AG09309 (cell line): Measurements from ENCODE around the gene ZFR.
A peak's percentile ranks its signal among the peaks of the same experiment; 100 is the strongest.

Experiments used
- DNase-seq: peaks from one replicate; pipeline ENCODE4 v3.0.0-alpha.2; 2010; ENCODE audit warnings: low read depth
- H3K4me3 ChIP-seq: 2 replicates; pipeline ENCODE4 v1.5.1; 2011; ENCODE audit warnings: mild to moderate bottlenecking, low read depth, low read length, moderate library complexity; ENCODE audit not compliant: control insufficient read depth
- TF ChIP-seq, protein P1 (sequence below): IDR thresholded peaks from 2 replicates; pipeline ENCODE4 v1.5.1; 2011; ENCODE audit warnings: mild to moderate bottlenecking, low read depth, low read length, inconsistent platforms; ENCODE audit not compliant: insufficient read depth, control insufficient read depth; ENCODE audit errors: missing control alignments

The ZFR gene

DNA sequence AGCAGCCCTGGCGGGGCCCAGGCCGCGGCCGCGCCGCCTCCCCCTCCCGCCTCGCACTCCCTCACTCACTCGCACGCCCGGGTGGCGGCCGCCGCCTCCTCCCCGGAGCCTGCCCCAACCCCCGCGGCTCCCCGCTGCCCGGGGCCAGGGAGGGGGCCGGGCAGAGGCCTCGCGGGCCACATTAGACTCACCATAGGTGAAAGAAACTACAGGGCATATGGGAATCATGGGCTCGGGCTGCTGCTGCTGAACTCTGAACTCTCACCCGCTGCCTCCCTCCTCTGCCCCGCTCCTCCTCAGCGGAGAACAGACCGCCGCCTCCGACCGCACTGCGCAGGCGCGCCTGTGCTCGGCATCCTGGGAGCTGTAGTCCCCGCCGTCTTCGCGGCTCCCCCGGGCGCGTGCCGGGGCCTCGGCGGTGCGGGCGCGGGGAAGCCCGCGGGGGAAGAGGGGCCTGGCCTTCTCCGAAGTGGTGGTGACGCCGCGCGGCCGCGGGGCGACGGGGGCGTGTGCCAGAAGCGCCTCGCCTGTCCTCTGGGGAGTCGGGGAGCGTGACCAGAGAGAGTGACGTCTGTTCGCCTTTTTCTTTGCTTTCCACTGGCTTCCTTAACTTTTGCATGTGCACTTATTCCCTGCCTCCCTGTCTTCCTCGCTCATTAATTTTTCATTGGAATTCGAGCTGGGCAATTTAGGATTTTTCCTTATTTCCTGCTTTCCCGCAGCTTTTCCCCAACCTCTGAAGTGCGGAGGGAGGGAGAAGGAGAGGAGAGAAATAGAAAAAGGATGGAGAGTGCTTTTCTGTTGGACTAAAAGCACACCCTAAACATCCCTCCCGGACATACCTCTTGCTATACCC, at the start of gene ZFR:
ZFR (minus strand) TSS at position 310 of the 856 bp plus-strand sequence; CDS start at position 228, 82 bp downstream.
- peak; percentile 48 for DNase-seq
- TF ChIP-seq, protein P1, sequence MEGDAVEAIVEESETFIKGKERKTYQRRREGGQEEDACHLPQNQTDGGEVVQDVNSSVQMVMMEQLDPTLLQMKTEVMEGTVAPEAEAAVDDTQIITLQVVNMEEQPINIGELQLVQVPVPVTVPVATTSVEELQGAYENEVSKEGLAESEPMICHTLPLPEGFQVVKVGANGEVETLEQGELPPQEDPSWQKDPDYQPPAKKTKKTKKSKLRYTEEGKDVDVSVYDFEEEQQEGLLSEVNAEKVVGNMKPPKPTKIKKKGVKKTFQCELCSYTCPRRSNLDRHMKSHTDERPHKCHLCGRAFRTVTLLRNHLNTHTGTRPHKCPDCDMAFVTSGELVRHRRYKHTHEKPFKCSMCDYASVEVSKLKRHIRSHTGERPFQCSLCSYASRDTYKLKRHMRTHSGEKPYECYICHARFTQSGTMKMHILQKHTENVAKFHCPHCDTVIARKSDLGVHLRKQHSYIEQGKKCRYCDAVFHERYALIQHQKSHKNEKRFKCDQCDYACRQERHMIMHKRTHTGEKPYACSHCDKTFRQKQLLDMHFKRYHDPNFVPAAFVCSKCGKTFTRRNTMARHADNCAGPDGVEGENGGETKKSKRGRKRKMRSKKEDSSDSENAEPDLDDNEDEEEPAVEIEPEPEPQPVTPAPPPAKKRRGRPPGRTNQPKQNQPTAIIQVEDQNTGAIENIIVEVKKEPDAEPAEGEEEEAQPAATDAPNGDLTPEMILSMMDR = no peak
- H3K4me3 ChIP-seq = peak within 1 kb of the TSS; percentile 80

DNA sequence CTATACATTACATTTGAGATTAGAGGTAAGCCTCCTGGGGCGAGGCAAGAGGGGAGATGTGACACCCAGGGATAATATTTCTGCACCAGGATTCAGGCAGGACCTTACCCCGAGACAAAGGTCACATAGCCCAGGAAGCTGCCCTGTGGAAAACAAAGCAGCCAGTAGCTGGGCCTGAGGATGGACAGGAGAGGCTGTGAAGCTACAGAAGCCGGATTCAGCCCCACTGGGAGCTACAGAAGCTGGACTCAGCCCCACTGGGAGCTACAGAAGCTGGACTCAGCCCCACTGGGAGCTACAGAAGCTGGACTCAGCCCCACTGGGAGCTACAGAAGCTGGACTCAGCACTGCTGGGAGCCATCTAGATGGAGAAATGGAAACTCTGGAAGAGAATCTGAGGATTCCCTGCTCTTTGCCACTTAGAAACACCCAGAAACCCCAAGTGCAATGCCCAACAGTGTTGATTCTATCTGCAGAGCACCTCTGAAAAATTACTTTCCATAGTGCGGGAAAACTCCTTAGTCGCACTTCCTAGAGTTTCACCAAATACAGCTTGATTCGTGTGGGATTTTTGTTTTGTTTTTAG, 46.5 kb upstream of the ZFR start:
- H3K4me3 ChIP-seq = no peak overlapping the region
- no peak for DNase-seq
- TF ChIP-seq, protein P1 = no peak

- TF ChIP-seq, protein P1 = peak; percentile 74
- H3K4me3 ChIP-seq = no peak overlapping the region
- DNase-seq = peak; percentile 66
Observed at GRCh38 chr5:32489791-32490562, 45.4 kb upstream of the ZFR start.

GRCh38 chr5:32487424-32487823, 42.9 kb upstream of the ZFR start:
- no peak overlapping the region for H3K4me3 ChIP-seq
- TF ChIP-seq, protein P1 = no peak
- no peak for DNase-seq

GRCh38 chr5:32487008-32487407, 42.5 kb upstream of the ZFR start:
- no peak overlapping the region for H3K4me3 ChIP-seq
- DNase-seq = no peak
- TF ChIP-seq, protein P1 = no peak

DNA sequence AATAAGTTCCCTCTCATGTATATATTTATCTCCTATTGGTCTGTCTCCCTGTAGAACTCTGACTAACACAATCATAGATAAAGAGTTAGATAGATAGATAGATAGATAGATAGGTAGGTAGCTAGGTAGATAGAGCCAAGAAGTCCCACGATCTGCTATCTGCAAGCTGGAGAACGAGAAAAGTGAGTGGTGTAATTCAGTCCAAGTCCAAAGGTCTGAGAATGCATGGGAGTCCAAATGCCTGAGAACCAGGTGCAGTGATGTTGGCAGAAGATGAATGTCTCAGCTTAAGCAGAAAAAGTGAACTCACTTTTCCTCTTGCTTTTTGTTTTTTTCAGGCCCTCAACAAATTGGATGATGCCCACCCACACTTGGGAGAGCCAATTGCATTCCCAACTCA, 37.7 kb upstream of the ZFR start:
- TF ChIP-seq, protein P1 = no peak
- DNase-seq = no peak
- no peak overlapping the region for H3K4me3 ChIP-seq
